ENCODE results near the gene RABEP2.

GRCh38 chr16:28883221-28883996 is 41.6 kb downstream of the RABEP2 start:
- no peak for TF ChIP-seq CTCF (conservative IDR thresholded peaks at IDR 0.05)
- TF ChIP-seq EZH2 (IDR thresholded peaks at IDR 0.05; ENCODE audit: low read depth) = no peak

All from PC-9 (cell line).